Brain microvascular endothelial cell (primary cell): Measurements from ENCODE around the gene UNKL.

ENCODE experiments used
- DNase-seq: peaks from one replicate; pipeline ENCODE4 v3.0.0-alpha.2; 2020
- H3K27ac ChIP-seq: fragments of 250-450 bp; sonication (Bioruptor Pico); 2 replicates; pipeline ENCODE4 v1.5.1; 2020; ENCODE audit warnings: mild to moderate bottlenecking, moderate library complexity
- H3K27me3 ChIP-seq: fragments of 250-450 bp; sonication (Bioruptor Pico); replicated peaks from 2 replicates; pipeline ENCODE4 v1.5.1; 2020; ENCODE audit warnings: mild to moderate bottlenecking
- H3K36me3 ChIP-seq: fragments of 250-450 bp; sonication (Bioruptor Pico); replicated peaks from 2 replicates; pipeline ENCODE4 v1.5.1; 2020; ENCODE audit warnings: mild to moderate bottlenecking
- H3K4me3 ChIP-seq: 2 replicates; pipeline ENCODE4 v1.5.1; 2011; ENCODE audit warnings: low read depth, mild to moderate bottlenecking, control low read depth, low read length, moderate library complexity
- in situ Hi-C: cut with HindIII; loops from 2 replicates; pipeline ENCODE4 v1.10.0; 2017; ENCODE audit warnings: low sequenced_read_pairs, low pct_ligation_motif_present
- TF ChIP-seq, protein P1 (sequence below): IDR thresholded peaks from 2 replicates; pipeline ENCODE4 v1.5.1; 2011; ENCODE audit warnings: low read depth, mild to moderate bottlenecking, moderate library complexity, low read length, control low read depth, inconsistent platforms; ENCODE audit errors: missing control alignments

Gene UNKL

DNA sequence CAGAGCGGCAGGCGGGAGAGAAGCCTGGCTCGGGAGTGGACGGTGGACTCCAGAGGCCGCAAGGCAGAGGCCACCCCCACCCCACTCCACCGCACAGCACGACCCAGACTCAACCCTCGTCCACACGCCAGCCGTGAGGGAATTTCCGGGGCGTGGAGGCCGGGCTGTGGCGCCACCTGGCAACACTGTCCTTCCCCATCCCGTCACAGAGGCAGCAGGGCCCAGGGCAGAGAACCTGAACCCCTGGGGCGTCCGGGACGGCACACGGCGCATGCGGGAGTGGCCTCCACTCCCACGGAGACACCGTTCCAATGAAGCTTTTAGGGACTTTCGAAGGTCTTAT lies 39.2 kb downstream of the UNKL start:
- no peak for DNase-seq
- TF ChIP-seq, protein P1, sequence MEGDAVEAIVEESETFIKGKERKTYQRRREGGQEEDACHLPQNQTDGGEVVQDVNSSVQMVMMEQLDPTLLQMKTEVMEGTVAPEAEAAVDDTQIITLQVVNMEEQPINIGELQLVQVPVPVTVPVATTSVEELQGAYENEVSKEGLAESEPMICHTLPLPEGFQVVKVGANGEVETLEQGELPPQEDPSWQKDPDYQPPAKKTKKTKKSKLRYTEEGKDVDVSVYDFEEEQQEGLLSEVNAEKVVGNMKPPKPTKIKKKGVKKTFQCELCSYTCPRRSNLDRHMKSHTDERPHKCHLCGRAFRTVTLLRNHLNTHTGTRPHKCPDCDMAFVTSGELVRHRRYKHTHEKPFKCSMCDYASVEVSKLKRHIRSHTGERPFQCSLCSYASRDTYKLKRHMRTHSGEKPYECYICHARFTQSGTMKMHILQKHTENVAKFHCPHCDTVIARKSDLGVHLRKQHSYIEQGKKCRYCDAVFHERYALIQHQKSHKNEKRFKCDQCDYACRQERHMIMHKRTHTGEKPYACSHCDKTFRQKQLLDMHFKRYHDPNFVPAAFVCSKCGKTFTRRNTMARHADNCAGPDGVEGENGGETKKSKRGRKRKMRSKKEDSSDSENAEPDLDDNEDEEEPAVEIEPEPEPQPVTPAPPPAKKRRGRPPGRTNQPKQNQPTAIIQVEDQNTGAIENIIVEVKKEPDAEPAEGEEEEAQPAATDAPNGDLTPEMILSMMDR, result no peak
- in situ Hi-C loops, result no loop called here
- Histone ChIP-seq H3K27ac (no peak overlapping the region), H3K36me3 (no peaks in the 10 kb centered on the region), H3K4me3 (no peak overlapping the region), H3K27me3 (no peaks in the 10 kb centered on the region)

DNA sequence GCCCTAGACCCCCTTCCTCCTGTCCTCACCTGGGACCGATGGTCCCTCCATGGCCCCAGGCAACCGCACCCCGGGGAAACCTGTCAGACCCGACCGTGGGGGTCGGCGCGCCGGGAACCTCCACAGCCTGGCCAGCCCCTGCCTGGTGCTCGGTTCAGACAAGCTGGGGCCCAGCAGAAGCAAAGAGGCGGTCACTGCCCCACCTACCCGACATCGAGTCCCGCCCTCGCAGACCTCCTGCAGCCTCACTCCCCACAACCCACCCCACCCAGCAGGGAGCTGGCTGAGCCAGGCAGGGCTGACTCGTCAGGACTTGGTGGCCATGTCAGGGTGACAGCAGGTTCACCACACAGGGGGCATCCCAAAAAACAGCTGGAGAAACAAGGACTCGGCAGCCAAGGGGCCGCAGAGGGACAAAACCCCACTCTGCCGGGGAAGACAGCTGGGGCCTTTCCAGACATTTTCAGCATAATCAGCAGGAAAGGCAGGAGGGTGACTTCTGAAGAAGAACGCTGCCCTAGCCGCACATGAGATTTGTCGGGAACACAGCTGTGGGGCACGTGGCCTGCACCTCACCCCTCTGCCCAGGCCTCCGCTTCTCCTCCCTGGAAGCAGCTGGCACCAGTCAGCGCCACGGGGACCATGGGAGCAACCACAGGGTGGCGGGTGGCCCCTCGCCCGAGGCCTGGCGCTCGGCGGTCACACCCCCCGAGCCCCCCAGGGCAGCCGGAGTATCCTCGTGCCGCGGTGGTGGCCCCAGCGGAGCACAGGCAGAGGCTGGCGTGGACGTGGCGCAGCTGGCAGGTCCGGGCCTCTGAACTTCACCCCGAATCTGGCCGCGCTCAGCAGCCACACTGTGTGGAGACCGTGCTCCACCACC lies 39.8 kb downstream of the UNKL start:
- DNase-seq, result no peak
- TF ChIP-seq, protein P1, result no peak
- in situ Hi-C loops, result no loop called here
- Histone ChIP-seq H3K4me3 (no peak overlapping the region), H3K27ac (no peak overlapping the region), H3K27me3 (no peaks in the 10 kb centered on the region), H3K36me3 (peaks cover 3% of the 10 kb centered on the region)

DNA sequence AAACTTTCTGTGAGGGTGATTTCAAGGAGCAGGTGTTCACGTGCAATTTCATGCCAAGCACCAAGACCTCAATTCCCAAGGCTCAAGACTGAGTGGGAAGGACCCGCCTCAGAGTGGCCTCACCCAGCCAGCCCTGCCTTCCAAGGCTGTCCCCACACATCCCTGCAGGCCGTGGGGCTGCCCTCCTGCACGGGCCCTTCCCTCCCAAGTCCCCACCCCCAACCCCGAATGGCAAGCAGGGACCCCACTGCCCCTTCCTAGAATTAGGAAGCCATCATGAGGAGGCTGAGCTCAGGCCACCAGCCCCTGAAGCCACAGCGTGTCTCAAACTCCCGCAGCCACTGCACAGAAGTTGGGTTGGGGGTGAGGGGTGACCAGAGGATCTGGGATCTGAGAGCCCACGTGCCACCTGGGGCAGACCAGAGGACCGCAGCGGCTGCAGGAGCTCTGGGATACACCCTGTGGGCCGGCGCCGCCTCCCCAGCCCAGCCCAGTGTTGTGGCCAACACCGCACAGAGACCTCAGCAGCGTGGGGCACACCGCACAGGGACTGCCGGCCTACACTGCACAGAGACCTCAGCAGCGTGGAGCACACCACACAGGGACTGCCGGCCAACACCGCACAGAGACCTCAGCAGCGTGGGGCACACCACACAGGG lies 42.1 kb downstream of the UNKL start:
- DNase-seq, result no peak
- in situ Hi-C loops, result no loop called here
- peaks cover 4% of the 10 kb centered on the region for H3K36me3 ChIP-seq
- H3K4me3 ChIP-seq, result no peak overlapping the region
- TF ChIP-seq, protein P1, result no peak
- no peaks in the 10 kb centered on the region for H3K27me3 ChIP-seq
- no peak overlapping the region for H3K27ac ChIP-seq

DNA sequence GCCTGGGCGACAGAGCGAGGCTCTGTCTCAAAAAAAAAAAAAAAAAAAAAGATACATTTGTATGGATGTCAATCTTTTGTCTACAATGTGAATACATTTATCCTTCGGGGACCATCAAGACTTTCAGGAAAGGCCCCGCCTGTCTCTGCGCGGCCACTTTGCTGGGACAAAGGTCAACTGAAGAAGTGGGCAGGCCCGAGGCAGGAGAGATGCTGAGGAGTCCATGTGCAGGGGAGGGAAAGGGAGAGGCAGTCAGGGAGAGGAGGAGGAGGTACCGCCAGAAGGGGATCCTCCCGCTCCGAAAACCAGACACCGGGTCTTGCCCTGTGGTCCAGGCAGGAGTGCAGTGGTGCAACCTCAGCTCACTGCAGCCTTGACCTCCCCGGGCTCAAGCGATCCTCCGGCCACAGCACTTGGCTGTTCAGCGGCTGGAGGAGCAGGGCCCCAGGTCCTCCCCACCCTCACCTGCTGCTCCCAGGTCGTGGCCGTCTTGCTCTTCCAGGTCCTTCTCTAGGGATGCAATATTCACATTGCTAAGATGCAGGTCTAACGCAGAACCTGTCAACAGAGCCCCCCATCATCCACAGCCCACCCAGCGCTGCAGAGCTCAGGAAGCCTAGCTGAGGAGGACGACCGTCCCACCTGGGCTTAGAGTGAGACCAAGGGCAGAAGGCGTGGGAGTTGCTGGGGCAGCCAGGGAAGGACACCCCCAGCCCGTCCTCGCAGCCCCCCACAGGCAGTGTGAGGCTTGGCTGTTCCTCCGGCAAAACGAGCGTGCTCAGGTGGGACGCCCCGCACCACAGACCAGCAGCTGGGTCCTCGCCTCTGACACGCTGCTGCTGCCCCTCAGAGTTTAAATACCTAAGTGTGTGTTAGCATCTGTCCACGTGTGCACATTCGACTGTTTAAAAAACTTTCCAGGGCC lies 43.2 kb downstream of the UNKL start:
- DNase-seq, result no peak
- no peak overlapping the region for H3K27ac ChIP-seq
- TF ChIP-seq, protein P1, result no peak
- H3K4me3 ChIP-seq, result no peak overlapping the region
- peaks cover 6% of the 10 kb centered on the region for H3K36me3 ChIP-seq
- in situ Hi-C loops, result no loop called here
- no peaks in the 10 kb centered on the region for H3K27me3 ChIP-seq

DNA sequence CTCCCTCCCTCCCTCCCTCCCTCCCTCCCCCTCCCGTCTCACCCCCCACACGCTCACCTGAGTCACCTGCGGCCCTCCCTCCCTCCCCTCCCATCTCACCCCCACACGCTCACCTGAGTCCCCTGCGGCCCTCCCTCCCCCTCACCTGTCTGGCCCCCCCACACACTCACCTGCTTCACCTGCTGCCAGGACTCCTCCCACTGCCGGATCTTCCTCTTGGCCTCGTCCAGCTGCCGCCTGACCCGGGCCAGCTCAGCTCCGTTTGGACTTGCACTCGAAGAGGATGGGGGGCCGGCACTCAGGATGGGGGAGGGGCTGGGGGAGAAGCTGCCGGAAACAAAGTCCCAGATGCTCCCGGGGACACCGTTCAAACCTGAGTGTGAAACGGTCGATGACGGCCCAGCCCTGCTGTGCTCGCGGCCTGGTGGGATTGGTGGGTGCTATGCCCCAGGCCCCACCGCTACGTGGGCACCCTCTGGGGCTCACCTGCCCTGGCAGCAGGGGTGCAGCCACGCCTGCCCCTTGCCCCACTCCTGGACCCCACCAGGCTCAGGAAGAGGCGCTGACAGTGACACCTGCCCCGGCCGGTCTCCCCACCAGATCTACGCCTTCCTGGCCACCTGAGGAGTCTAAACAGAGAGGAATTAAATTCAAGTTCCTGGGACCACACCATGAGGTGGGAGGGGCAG lies 46.9 kb downstream of the UNKL start:
- no peak overlapping the region for H3K27ac ChIP-seq
- in situ Hi-C loops, result no loop called here
- H3K27me3 ChIP-seq, result no peaks in the 10 kb centered on the region
- TF ChIP-seq, protein P1, result no peak
- DNase-seq, result no peak
- no peak overlapping the region for H3K4me3 ChIP-seq
- peaks cover 35% of the 10 kb centered on the region for H3K36me3 ChIP-seq
